Stomach (tissue), 9 donors: ENCODE measurements around the gene ITPKB. TPM values are rescaled to one million over a fixed set of nuclear protein-coding genes. Genes with fewer than 3 reads are reported as not detected.
"Not testable (repeated sequence)": the region's sequence is repeated elsewhere in the genome, so short reads cannot be mapped to it uniquely, and the experiment has no call there.

Experiments
- DNase-seq, 2 donors: peaks; one replicate each; pipeline versions ENCODE4 v3.0.0 to v3.0.0-alpha.2; 2013 to 2019
- H3K27ac ChIP-seq, 5 donors: fragments of 200-600 bp in 4 of 5; sonication (generic) in 4 of 5; one replicate each; pipeline ENCODE4 v1.5.1; 2013 to 2019; ENCODE audit warnings: mild to moderate bottlenecking in 1 of 5, moderate library complexity in 1 of 5
- H3K27me3 ChIP-seq, 3 donors: fragments of 200-600 bp; sonication (generic); one replicate each; pipeline ENCODE4 v1.5.1; 2017 to 2019; ENCODE audit warnings: mixed run types in 1 of 3
- H3K36me3 ChIP-seq, 4 donors: fragments of 200-600 bp; sonication (generic); 1 replicate in 3 of 4; 2 replicates in 1 of 4; pipeline ENCODE4 v1.5.1; 2016 to 2019
- H3K4me1 ChIP-seq, 4 donors: fragments of 200-600 bp; sonication (generic); one replicate each; pipeline ENCODE4 v1.5.1; 2016 to 2019
- H3K4me3 ChIP-seq, 4 donors: fragments of 200-600 bp; sonication (generic) in 3 of 4; one replicate each; pipeline ENCODE4 v1.5.1; 2016 to 2019; ENCODE audit warnings: mild to moderate bottlenecking in 1 of 4
- H3K9me3 ChIP-seq, 4 donors: fragments of 200-600 bp; sonication (generic); one replicate each; pipeline ENCODE4 v1.5.1; 2016 to 2019
- EP300 ChIP-seq: sonication (generic); formaldehyde crosslinking; IDR thresholded peaks from one replicate; pipeline ENCODE4 v1.6.1; 2017; ENCODE audit warnings: antibody characterized with exemption
- POLR2A ChIP-seq, 4 donors: fragments of 450-650 bp; IDR thresholded peaks; one replicate each; pipeline ENCODE4 v1.6.1; 2016; ENCODE audit warnings: antibody characterized with exemption in 4 of 4, control low read depth in 2 of 4, mild to moderate bottlenecking in 1 of 4, moderate library complexity in 1 of 4
- POLR2AphosphoS5 ChIP-seq, 3 donors: sonication (generic); formaldehyde crosslinking; IDR thresholded peaks; one replicate each; pipeline ENCODE4 v1.6.1; 2016; ENCODE audit warnings: antibody characterized with exemption in 3 of 3
- WGBS, 5 donors: extraction: QIAGEN DNeasy Blood & Tissue Kit in 3 of 5; methylation state at CpG; one replicate each; pipeline versions ENCODE4 v1.1.5 to v1.1.7; 2013 to 2018; 5-methylcytosine and 5-hydroxymethylcytosine counted together
- intact Hi-C: fragments of 100-400 bp; cut with DNase I; formaldehyde crosslinking; loops from one replicate; pipeline ENCODE4 v1.15.1; 2023; ENCODE audit warnings: low total_unique reads
- polyA plus RNA-seq, 3 donors: library from polyadenylated mRNA; stranded (reverse); fragments of 200-250 nt; gene quantifications; one replicate each; pipeline ENCODE4 v1.2.3, GENCODE V29; 2013
- total RNA-seq, 5 donors: library from RNA; depleted of rRNA; stranded (reverse); fragments of >200 nt; gene quantifications; one replicate each; pipeline versions ENCODE4 v1.1.0 to v1.2.3, GENCODE V29; 2014 to 2016
- TF ChIP-seq, protein P1 (sequence below), 7 experiments: fragments of 450-650 bp in 4 of 7; fragments of 200-600 bp in 3 of 7; sonication (generic) in 3 of 7; IDR thresholded peaks; one replicate each; pipeline ENCODE4 v1.5.1; 2016 to 2019; ENCODE audit warnings: antibody characterized with exemption in 7 of 7, control low read depth in 2 of 7, mild to moderate bottlenecking in 1 of 7
- donor health status: healthy with polysubstance abuse.
- donor health status: Bipolar disorder and iron deficiency.
- donor health status: healthy.

The ITPKB gene
- total and polyA plus RNA-seq, 8 donors: 3.8 to 38.8 (median 19.1) TPM

- 91 to 98% (median 95%) methylated on average over 6 to 8 of the region's 8 CpGs for whole genome bisulfite sequencing, 5 donors
- peaks cover 39 to 87% (median 79%) of the 10 kb centered on the region in 4 donors for H3K36me3 ChIP-seq
- intact Hi-C loops: no loop called here
- H3K27me3 ChIP-seq: no peaks in the 10 kb centered on the region
- DNase-seq: no peak
- no peak overlapping the region for H3K4me3 ChIP-seq
- no peak for TF ChIP-seq POLR2A (IDR thresholded peaks at IDR 0.05)
- H3K27ac ChIP-seq: peak overlapping the region in 3 of 5 donors; percentile 10 to 85 (median 46)
- peaks cover 10 to 56% (median 32%) of the 10 kb centered on the region in 4 donors for H3K4me1 ChIP-seq
- no peaks in the 10 kb centered on the region for H3K9me3 ChIP-seq
These were observed 96.7 kb downstream of the ITPKB start for GRCh38 chr1:226642421-226642820.

DNA sequence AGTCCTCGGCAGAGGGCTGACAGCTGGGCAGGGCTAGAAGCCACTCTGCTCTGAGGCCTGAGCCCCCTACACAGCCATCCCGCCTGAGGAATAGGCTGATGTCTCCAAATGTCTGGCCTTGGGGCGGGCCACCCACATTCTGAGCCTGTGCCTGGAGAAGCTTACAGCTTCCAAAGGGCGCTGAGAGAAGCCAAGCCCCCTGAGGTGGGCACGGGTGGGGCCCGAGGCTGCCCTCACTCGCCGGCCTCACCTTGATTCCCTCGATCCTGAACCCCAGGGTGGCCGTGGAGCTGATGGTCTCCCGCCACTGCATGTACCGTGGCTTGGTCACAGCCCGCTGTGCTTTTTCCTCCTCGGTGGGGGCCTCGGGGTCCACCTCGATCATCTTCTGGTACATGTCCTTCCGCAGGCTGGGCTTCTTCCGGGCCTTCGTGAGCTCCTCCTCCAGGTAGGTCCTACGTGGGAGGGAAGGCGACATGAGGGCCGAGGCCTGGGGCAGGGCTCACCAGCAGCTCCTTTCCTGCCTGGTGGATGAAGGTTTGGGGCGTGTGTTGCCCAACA is 97.3 kb downstream of the ITPKB start:
- Histone ChIP-seq H3K4me3 (no peak overlapping the region), H3K36me3 (peaks cover 33 to 87% (median 79%) of the 10 kb centered on the region in 4 donors), H3K27ac (peak overlapping the region in 1 of 5 donors; percentile 85), H3K9me3 (no peaks in the 10 kb centered on the region), H3K4me1 (peaks cover 10 to 60% (median 34%) of the 10 kb centered on the region in 4 donors), H3K27me3 (no peaks in the 10 kb centered on the region)
- DNase-seq: no peak
- TF ChIP-seq POLR2A (IDR thresholded peaks at IDR 0.05) (no peak), EP300 (no peak), POLR2AphosphoS5 (IDR thresholded peaks at IDR 0.05) (no peak)
- TF ChIP-seq, protein P1, sequence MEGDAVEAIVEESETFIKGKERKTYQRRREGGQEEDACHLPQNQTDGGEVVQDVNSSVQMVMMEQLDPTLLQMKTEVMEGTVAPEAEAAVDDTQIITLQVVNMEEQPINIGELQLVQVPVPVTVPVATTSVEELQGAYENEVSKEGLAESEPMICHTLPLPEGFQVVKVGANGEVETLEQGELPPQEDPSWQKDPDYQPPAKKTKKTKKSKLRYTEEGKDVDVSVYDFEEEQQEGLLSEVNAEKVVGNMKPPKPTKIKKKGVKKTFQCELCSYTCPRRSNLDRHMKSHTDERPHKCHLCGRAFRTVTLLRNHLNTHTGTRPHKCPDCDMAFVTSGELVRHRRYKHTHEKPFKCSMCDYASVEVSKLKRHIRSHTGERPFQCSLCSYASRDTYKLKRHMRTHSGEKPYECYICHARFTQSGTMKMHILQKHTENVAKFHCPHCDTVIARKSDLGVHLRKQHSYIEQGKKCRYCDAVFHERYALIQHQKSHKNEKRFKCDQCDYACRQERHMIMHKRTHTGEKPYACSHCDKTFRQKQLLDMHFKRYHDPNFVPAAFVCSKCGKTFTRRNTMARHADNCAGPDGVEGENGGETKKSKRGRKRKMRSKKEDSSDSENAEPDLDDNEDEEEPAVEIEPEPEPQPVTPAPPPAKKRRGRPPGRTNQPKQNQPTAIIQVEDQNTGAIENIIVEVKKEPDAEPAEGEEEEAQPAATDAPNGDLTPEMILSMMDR (IDR thresholded peaks at IDR 0.05): no peak
- WGBS, 5 donors: 91 to 96% (median 95%) methylated on average over 17 to 23 of the region's 23 CpGs
- intact Hi-C loops: no loop called here

DNA sequence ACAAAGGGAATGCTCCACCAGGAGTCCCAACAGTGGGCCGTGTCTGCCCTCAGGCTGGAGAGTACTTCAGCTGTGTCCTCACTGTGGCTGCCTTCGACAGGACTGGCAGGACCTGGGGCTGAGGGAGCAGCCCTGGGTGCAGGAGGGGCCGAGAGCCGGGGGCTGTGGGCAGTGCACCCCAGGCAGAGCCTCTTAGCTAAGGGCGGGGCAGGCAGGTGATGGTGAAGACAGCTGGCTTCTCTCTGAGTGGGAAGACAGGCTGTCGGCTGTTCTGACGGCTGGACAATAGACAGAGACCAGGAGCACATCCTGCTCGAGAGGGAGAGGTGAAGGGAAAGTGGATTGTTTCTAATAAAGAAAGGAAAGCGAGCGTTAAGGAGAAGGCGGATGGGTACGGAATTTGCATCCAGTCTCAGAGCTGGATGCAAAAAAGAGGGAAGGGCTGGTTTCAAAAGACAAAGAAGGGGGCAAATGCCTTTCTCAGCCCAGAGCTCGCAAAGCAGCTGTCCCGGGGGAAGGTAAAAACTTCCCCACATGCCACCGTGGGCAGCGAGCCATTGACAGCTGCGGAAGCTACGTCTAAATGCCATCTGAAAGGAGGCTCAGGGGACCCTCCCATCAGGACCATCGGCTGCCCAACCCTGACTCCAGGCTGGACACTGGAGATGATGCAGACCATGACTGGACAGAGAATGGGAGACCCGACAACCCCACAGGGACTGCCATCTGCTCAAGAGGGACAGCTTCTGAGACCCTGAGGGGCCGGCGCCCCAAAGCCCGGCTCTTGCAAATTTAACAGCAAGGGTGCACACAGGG is 98.6 kb downstream of the ITPKB start:
- Histone ChIP-seq H3K4me1 (peaks cover 9 to 59% (median 35%) of the 10 kb centered on the region in 4 donors), H3K27ac (peak overlapping the region in 2 of 5 donors; percentile 23 to 85), H3K36me3 (peaks cover 27 to 88% (median 79%) of the 10 kb centered on the region in 4 donors), H3K9me3 (no peaks in the 10 kb centered on the region), H3K4me3 (no peak overlapping the region), H3K27me3 (no peaks in the 10 kb centered on the region)
- no peak for DNase-seq
- 86 to 92% (median 89%) methylated on average over 21 to 23 of the region's 23 CpGs for WGBS, 5 donors
- intact Hi-C loops: no loop called here
- no peak for TF ChIP-seq POLR2AphosphoS5 (IDR thresholded peaks at IDR 0.05)

DNA sequence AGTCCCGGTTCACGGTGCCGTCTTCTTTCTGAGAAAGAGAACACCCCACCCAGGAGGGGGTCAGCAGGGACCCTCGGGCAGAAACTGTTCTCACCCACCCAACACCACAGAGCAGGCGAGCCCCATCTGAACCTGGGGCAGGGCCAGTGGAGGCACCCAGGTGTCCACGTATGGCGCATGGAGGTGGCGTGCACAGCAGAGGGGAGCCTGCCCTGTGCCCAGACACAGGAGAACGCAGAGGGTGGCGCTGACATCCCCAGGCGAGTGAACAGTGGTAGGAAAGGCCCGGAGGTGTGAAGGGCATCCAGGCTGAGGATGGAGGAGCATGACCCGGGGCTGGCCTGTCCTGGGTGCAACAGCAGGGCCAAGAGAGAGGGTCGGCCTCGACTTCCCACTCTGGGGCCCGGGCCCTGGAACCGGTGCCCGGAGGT is 99.4 kb downstream of the ITPKB start:
- Histone ChIP-seq H3K4me1 (peaks cover 14 to 59% (median 36%) of the 10 kb centered on the region in 4 donors), H3K4me3 (no peak overlapping the region), H3K27ac (peak overlapping the region in 2 of 5 donors; percentile 23 to 85), H3K27me3 (no peaks in the 10 kb centered on the region), H3K36me3 (peaks cover 27 to 93% (median 75%) of the 10 kb centered on the region in 4 donors), H3K9me3 (no peaks in the 10 kb centered on the region)
- TF ChIP-seq, protein P1 (IDR thresholded peaks at IDR 0.05): no peak
- TF ChIP-seq EP300: no peak
- no peak for TF ChIP-seq POLR2AphosphoS5 (IDR thresholded peaks at IDR 0.05)
- TF ChIP-seq POLR2A (IDR thresholded peaks at IDR 0.05): no peak
- DNase-seq: no peak
- intact Hi-C loops: no loop called here
- WGBS, 5 donors: 87 to 98% (median 94%) methylated on average over 14 to 18 of the region's 18 CpGs

- intact Hi-C loops, DNase-seq, H3K4me3 ChIP-seq, H3K27me3 ChIP-seq, H3K9me3 ChIP-seq: not testable (repeated sequence)
- Histone ChIP-seq H3K27ac (peak overlapping the region in 2 of 5 donors; percentile 23 to 85), H3K4me1 (peaks cover 18 to 59% (median 36%) of the 10 kb centered on the region in 4 donors), H3K36me3 (peaks cover 27 to 91% (median 75%) of the 10 kb centered on the region in 4 donors)
- 92 to 95% (median 93%) methylated on average over 8 of the region's 8 CpGs for WGBS, 5 donors
These were observed 99.9 kb downstream of the ITPKB start for GRCh38 chr1:226639206-226639605.
